IMR-90 (cell line): ENCODE results near the gene RXFP2. TPM values are rescaled to one million over a fixed set of nuclear protein-coding genes. Genes with fewer than 3 reads are reported as not detected.

Experiments
- ATAC-seq: fragments of 200-7000 bp; cut with Tn5 transposase; 2 replicates; pipeline ENCODE4 v1.9.1; 2020; ENCODE audit warnings: low read depth, mild to moderate bottlenecking, moderate library complexity
- BruUV-seq: library from RNA; stranded (reverse); fragments of 400-500 nt; replicated peaks from 2 replicates; lab custom pipeline; 2021; lab: Mats Ljungman, UMichigan
- CTCF ChIA-PET: fragments of 300-600 bp; formaldehyde crosslinking; extraction: SDS; loops from one replicate; lab custom pipeline; 2021; ENCODE audit warnings: antibody characterized with exemption; lab: Yijun Ruan, JAX
- POLR2A ChIA-PET: fragments of 300-600 bp; sonication (Branson Sonifier 250); formaldehyde crosslinking; loops from one replicate; lab custom pipeline; 2022; ENCODE audit warnings: antibody characterized with exemption; ENCODE audit not compliant: unreplicated experiment; lab: Charles Lee
- DNase-seq: peaks from one replicate; pipeline ENCODE4 v3.0.0; 2013
- H2AFZ ChIP-seq: replicated peaks from 2 replicates; pipeline ENCODE3; 2013; ENCODE audit warnings: low read length, mild to moderate bottlenecking; ENCODE audit not compliant: poor library complexity
- H2AK5ac ChIP-seq: 2 replicates; pipeline ENCODE4 v1.6.1; 2013; ENCODE audit warnings: low read depth, low read length, inconsistent platforms
- H2AK9ac ChIP-seq: replicated peaks from 2 replicates; pipeline ENCODE3; 2013; ENCODE audit warnings: mild to moderate bottlenecking, low read depth, low read length, moderate library complexity; ENCODE audit not compliant: poor library complexity
- H2BK120ac ChIP-seq: 2 replicates; pipeline ENCODE4 v1.6.1; 2013; ENCODE audit warnings: low read depth, low read length, inconsistent platforms
- H2BK15ac ChIP-seq: 3 replicates; pipeline ENCODE4 v1.6.1; 2013; ENCODE audit warnings: low read depth, low read length, inconsistent platforms
- H2BK20ac ChIP-seq: 2 replicates; pipeline ENCODE4 v1.6.1; 2013; ENCODE audit warnings: low read depth, mild to moderate bottlenecking, inconsistent platforms, low read length, moderate library complexity
- H2BK5ac ChIP-seq: 2 replicates; pipeline ENCODE4 v1.6.1; 2013; ENCODE audit warnings: mild to moderate bottlenecking, low read depth, low read length, inconsistent platforms; ENCODE audit not compliant: poor library complexity, severe bottlenecking
- H3K14ac ChIP-seq: replicated peaks from 2 replicates; pipeline ENCODE4 v1.6.1; 2013; ENCODE audit warnings: low read depth, low read length, inconsistent platforms
- H3K18ac ChIP-seq: 2 replicates; pipeline ENCODE4 v1.6.1; 2013; ENCODE audit warnings: low read depth, low read length, control low read depth
- H3K23ac ChIP-seq: 2 replicates; pipeline ENCODE4 v1.6.1; 2013; ENCODE audit warnings: low read depth, low read length, inconsistent platforms
- H3K27ac ChIP-seq: 2 replicates; pipeline ENCODE4 v1.5.1; 2013; ENCODE audit warnings: mild to moderate bottlenecking, control low read depth, low read length; ENCODE audit not compliant: insufficient read depth
- H3K27me3 ChIP-seq: 2 replicates; pipeline ENCODE4 v1.6.1; 2013; ENCODE audit warnings: low read length; ENCODE audit not compliant: control insufficient read depth, insufficient read depth
- H3K36me3 ChIP-seq: 2 replicates; pipeline ENCODE4 v1.6.1; 2013; ENCODE audit warnings: low read length, mixed read lengths; ENCODE audit not compliant: control insufficient read depth, insufficient read depth
- H3K4ac ChIP-seq: 2 replicates; pipeline ENCODE4 v1.6.1; 2013; ENCODE audit warnings: low read depth, low read length, inconsistent platforms
- H3K4me1 ChIP-seq: 2 replicates; pipeline ENCODE4 v1.6.1; 2013; ENCODE audit warnings: low read length, mixed read lengths; ENCODE audit not compliant: control insufficient read depth, insufficient read depth
- H3K4me2 ChIP-seq: 2 replicates; pipeline ENCODE4 v1.6.1; 2013; ENCODE audit warnings: low read depth, mild to moderate bottlenecking, control low read depth, low read length, moderate library complexity
- H3K4me3 ChIP-seq: 2 replicates; pipeline ENCODE4 v1.5.1; 2013; ENCODE audit warnings: low read depth, mild to moderate bottlenecking, control low read depth, low read length, moderate library complexity; ENCODE audit not compliant: insufficient read depth
- H3K56ac ChIP-seq: 2 replicates; pipeline ENCODE4 v1.6.1; 2013; ENCODE audit warnings: low read length, inconsistent platforms; ENCODE audit not compliant: insufficient read depth; ENCODE audit errors: extremely low read depth
- H3K79me1 ChIP-seq, 2 experiments: 2 replicates each; pipeline ENCODE4 v1.6.1; 2013; ENCODE audit warnings: low read length in 2 of 2, inconsistent platforms in 1 of 2, low read depth in 1 of 2
- H3K9ac ChIP-seq: 2 replicates; pipeline ENCODE4 v1.6.1; 2013; ENCODE audit warnings: low read depth, low read length, control low read depth
- H3K9me1 ChIP-seq: 2 replicates; pipeline ENCODE4 v1.6.1; 2013; ENCODE audit warnings: low read length, inconsistent platforms; ENCODE audit not compliant: insufficient read depth
- H3K9me3 ChIP-seq: 2 replicates; pipeline ENCODE4 v1.6.1; 2013; ENCODE audit warnings: low read length; ENCODE audit not compliant: control insufficient read depth, insufficient read depth
- H4K20me1 ChIP-seq: 2 replicates; pipeline ENCODE4 v1.6.1; 2013; ENCODE audit warnings: low read length, inconsistent platforms; ENCODE audit not compliant: insufficient read depth
- H4K5ac ChIP-seq: 2 replicates; pipeline ENCODE4 v1.6.1; 2013; ENCODE audit warnings: mild to moderate bottlenecking, low read depth, low read length, control low read depth
- H4K8ac ChIP-seq, 2 experiments: 2 replicates each; pipeline ENCODE4 v1.6.1; 2013; ENCODE audit warnings: low read depth in 2 of 2, low read length in 2 of 2, control low read depth in 1 of 2, inconsistent platforms in 1 of 2
- H4K91ac ChIP-seq: 2 replicates; pipeline ENCODE4 v1.6.1; 2013; ENCODE audit warnings: low read depth, low read length, inconsistent platforms; ENCODE audit not compliant: insufficient read depth
- BHLHE40 ChIP-seq: fragments of 150-350 bp; IDR thresholded peaks from 2 replicates; pipeline ENCODE4 v1.6.1; 2016; ENCODE audit warnings: mild to moderate bottlenecking, low read depth, low read length
- CEBPB ChIP-seq: IDR thresholded peaks from 2 replicates; pipeline ENCODE4 v1.6.1; 2012; ENCODE audit warnings: low read depth, low read length, improper control_type of control experiment
- CHD1 ChIP-seq: IDR thresholded peaks from 2 replicates; pipeline ENCODE4 v1.6.1; 2012; ENCODE audit warnings: low read depth, low read length, improper control_type of control experiment
- CTCF ChIP-seq: conservative IDR thresholded peaks from 2 replicates; pipeline ENCODE4 v1.5.1; 2012; ENCODE audit warnings: mild to moderate bottlenecking, low read depth, low read length, improper control_type of control experiment
- ELK1 ChIP-seq: fragments of 150-350 bp; IDR thresholded peaks from 2 replicates; pipeline ENCODE4 v1.6.1; 2016; ENCODE audit warnings: low read depth, mild to moderate bottlenecking, low read length, moderate library complexity, borderline replicate concordance
- FOS ChIP-seq: fragments of 150-350 bp; IDR thresholded peaks from 2 replicates; pipeline ENCODE4 v1.6.1; 2016; ENCODE audit warnings: low read depth, low read length
- MAFK ChIP-seq: IDR thresholded peaks from 2 replicates; pipeline ENCODE4 v1.6.1; 2012; ENCODE audit warnings: low read depth, low read length, improper control_type of control experiment
- MAZ ChIP-seq: IDR thresholded peaks from 2 replicates; pipeline ENCODE4 v1.6.1; 2012; ENCODE audit warnings: low read depth, mild to moderate bottlenecking, low read length, improper control_type of control experiment, moderate library complexity, borderline replicate concordance
- MXI1 ChIP-seq: IDR thresholded peaks from 2 replicates; pipeline ENCODE4 v1.6.1; 2012; ENCODE audit warnings: low read depth, mild to moderate bottlenecking, low read length, moderate library complexity, borderline replicate concordance
- NFE2L2 ChIP-seq: fragments of 150-350 bp; IDR thresholded peaks from 2 replicates; pipeline ENCODE4 v1.6.1; 2016; ENCODE audit warnings: low read depth, mild to moderate bottlenecking, low read length
- POLR2A ChIP-seq: IDR thresholded peaks from 2 replicates; pipeline ENCODE4 v1.6.1; 2012; ENCODE audit warnings: mild to moderate bottlenecking, low read depth, low read length
- RAD21 ChIP-seq: IDR thresholded peaks from 2 replicates; pipeline ENCODE4 v1.6.1; 2012; ENCODE audit warnings: low read length, improper control_type of control experiment
- RCOR1 ChIP-seq: IDR thresholded peaks from 2 replicates; pipeline ENCODE4 v1.6.1; 2012; ENCODE audit warnings: mild to moderate bottlenecking, low read length, improper control_type of control experiment; ENCODE audit not compliant: insufficient replicate concordance
- RFX5 ChIP-seq: IDR thresholded peaks from 2 replicates; pipeline ENCODE4 v1.8.0; 2012; ENCODE audit warnings: low read depth, mild to moderate bottlenecking, low read length, moderate library complexity
- SMC3 ChIP-seq: fragments of 150-350 bp; IDR thresholded peaks from 2 replicates; pipeline ENCODE4 v1.6.1; 2016; ENCODE audit warnings: low read depth, mild to moderate bottlenecking, antibody characterized with exemption, low read length, moderate library complexity
- USF2 ChIP-seq: fragments of 150-350 bp; IDR thresholded peaks from 2 replicates; pipeline ENCODE4 v1.6.1; 2017; ENCODE audit warnings: mild to moderate bottlenecking, antibody characterized with exemption, low read length, low read depth
- WGBS, 2 experiments: methylation state at CpG; one replicate each; pipeline versions ENCODE4 v1.1.5 to v1.1.7; 2013; ENCODE audit warnings: missing lambda C conversion rate in 2 of 2; ENCODE audit not compliant: insufficient read length in 1 of 2; ENCODE audit errors: extremely low coverage in 2 of 2; 5-methylcytosine and 5-hydroxymethylcytosine counted together
- dilution Hi-C: fragments of 300-500 bp; cut with HindIII; formaldehyde crosslinking; loops from one replicate; pipeline ENCODE4 v1.14.3; 2018; ENCODE audit warnings: low sequenced_read_pairs; ENCODE audit not compliant: unreplicated experiment
- in situ Hi-C: fragments of 300-500 bp; cut with MboI; formaldehyde crosslinking; loops from 3 replicates; pipeline ENCODE4 v1.14.3; 2019; ENCODE audit warnings: low sequenced_read_pairs, inconsistent platforms, mixed read lengths
- intact Hi-C: fragments of 100-400 bp; cut with micrococcal nuclease; formaldehyde crosslinking; loops from 2 replicates; pipeline ENCODE4 v1.10.0; 2022
- polyA plus RNA-seq, 3 experiments: library from polyadenylated mRNA; depleted of rRNA; stranded (reverse); fragments of >200 nt; gene quantifications; 2 replicates each; pipeline ENCODE4 v1.2.3, GENCODE V29; 2012; ENCODE audit warnings: low replicate concordance in 1 of 3
- total RNA-seq: library from RNA; depleted of rRNA; stranded (reverse); fragments of >200 nt; gene quantifications from 2 replicates; pipeline ENCODE4 v1.2.3, GENCODE V29; 2012

Gene RXFP2
- total and polyA plus RNA-seq, 2 of the 4 experiments (the other 2 are of a cell fraction) = not detected

- Histone ChIP-seq H3K4ac (no peak overlapping the region), H3K18ac (no peak overlapping the region), H3K14ac (no peak overlapping the region), H3K4me2 (no peak overlapping the region), H3K56ac (no peak overlapping the region), H2AK5ac (no peak overlapping the region), H3K4me1 (no peaks in the 10 kb centered on the region), H3K79me1 (no peaks in the 10 kb centered on the region), H3K27ac (no peak overlapping the region), H3K27me3 (peaks cover 35% of the 10 kb centered on the region), H2BK20ac (no peak overlapping the region), H4K20me1 (no peaks in the 10 kb centered on the region), H3K4me3 (no peak overlapping the region), H3K9me3 (no peaks in the 10 kb centered on the region), H3K36me3 (no peaks in the 10 kb centered on the region), H2BK5ac (no peak overlapping the region), H4K5ac (no peak overlapping the region), H2BK120ac (no peak overlapping the region), H3K23ac (no peak overlapping the region), H2AFZ (no peak overlapping the region), H4K91ac (no peak overlapping the region), H3K9ac (no peak overlapping the region), H4K8ac (no peak overlapping the region), H2BK15ac (no peak overlapping the region), H2AK9ac (no peak overlapping the region), H3K9me1 (no peaks in the 10 kb centered on the region)
- intact Hi-C loops (no loop called here), in situ Hi-C loops (no loop called here), dilution Hi-C loops (no loop called here)
- WGBS, 2 experiments = no CpG with 5 or more reads among the region's 4 CpGs
- no peak for TF ChIP-seq CEBPB
- no peak for TF ChIP-seq ELK1
- no peak for TF ChIP-seq FOS
- TF ChIP-seq CTCF = no peak
- no peak for TF ChIP-seq RAD21
- no peak for TF ChIP-seq RCOR1
- no peak for TF ChIP-seq MXI1
- no peak for TF ChIP-seq USF2
- TF ChIP-seq MAFK = no peak
- no peak for TF ChIP-seq CHD1
- no peak for TF ChIP-seq SMC3
- no peak for TF ChIP-seq RFX5
- TF ChIP-seq NFE2L2 = no peak
- no peak for TF ChIP-seq MAZ
- TF ChIP-seq POLR2A = no peak
- no peak for TF ChIP-seq BHLHE40
- no peak for DNase-seq
- ChIA-PET CTCF (no interaction called here), POLR2A (no interaction called here)
- BruUV-seq = no TSS peak
- no peak for ATAC-seq
These were observed 109.9 kb downstream of the RXFP2 start for GRCh38 chr13:31849206-31849605.
